Stomach (tissue), 4 donors: ENCODE measurements around the gene ZNF335.

Experiments used
- CTCF ChIP-seq, 7 experiments: fragments of 450-650 bp in 4 of 7; fragments of 200-600 bp in 3 of 7; sonication (generic) in 3 of 7; IDR thresholded peaks; one replicate each; pipeline ENCODE4 v1.5.1; 2016 to 2019; ENCODE audit warnings: antibody characterized with exemption in 7 of 7, control low read depth in 2 of 7, mild to moderate bottlenecking in 1 of 7
- EP300 ChIP-seq: sonication (generic); formaldehyde crosslinking; IDR thresholded peaks from one replicate; pipeline ENCODE4 v1.6.1; 2017; ENCODE audit warnings: antibody characterized with exemption

GRCh38 chr20:45999557-46000261 is 27.7 kb upstream of the ZNF335 start:
- TF ChIP-seq CTCF (IDR thresholded peaks at IDR 0.05) (no peak), EP300 (no peak)
